Transverse colon (tissue), 4 donors: Measurements from ENCODE around the gene TPSAB1.

ENCODE experiments used
- EP300 ChIP-seq: sonication (generic); formaldehyde crosslinking; IDR thresholded peaks from one replicate; pipeline ENCODE4 v1.6.1; 2017; ENCODE audit warnings: antibody characterized with exemption, low read depth
- POLR2A ChIP-seq: fragments of 450-650 bp; IDR thresholded peaks from one replicate; pipeline ENCODE4 v1.6.1; 2016; ENCODE audit warnings: antibody characterized with exemption, mild to moderate bottlenecking, moderate library complexity
- POLR2AphosphoS5 ChIP-seq, 3 donors: sonication (generic); formaldehyde crosslinking; IDR thresholded peaks; one replicate each; pipeline ENCODE4 v1.6.1; 2016; ENCODE audit warnings: antibody characterized with exemption in 3 of 3
- TF ChIP-seq, protein P1 (sequence below), 5 experiments: fragments of 200-600 bp in 3 of 5; fragments of 450-650 bp in 2 of 5; sonication (generic) in 3 of 5; IDR thresholded peaks; 1 replicate in 2 of 5; 2 replicates in 3 of 5; pipeline ENCODE4 v1.5.1; 2016 to 2017; ENCODE audit warnings: antibody characterized with exemption in 5 of 5, inconsistent platforms in 3 of 5, mild to moderate bottlenecking in 2 of 5, moderate library complexity in 1 of 5

DNA sequence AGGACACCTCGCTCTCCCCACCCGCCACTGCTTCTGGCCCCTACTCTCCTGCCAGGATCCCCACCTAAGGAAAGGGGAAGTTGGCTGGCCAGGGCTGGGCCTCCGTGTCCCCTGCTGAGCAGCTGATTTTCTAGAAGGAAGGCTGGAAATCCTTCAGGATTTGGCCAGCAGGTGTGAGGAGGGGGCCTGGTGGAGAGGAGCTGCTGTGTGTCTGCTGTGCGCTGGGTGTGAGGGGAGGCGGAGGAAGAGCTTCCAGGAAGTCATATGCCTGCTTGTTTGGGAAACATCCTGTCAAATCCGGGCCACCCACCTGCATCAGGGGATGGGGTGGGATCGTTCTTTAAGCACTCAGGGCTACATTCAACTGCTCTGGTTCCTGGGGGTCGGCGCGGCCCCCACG, 44.0 kb upstream of the TPSAB1 start:
- TF ChIP-seq, protein P1, sequence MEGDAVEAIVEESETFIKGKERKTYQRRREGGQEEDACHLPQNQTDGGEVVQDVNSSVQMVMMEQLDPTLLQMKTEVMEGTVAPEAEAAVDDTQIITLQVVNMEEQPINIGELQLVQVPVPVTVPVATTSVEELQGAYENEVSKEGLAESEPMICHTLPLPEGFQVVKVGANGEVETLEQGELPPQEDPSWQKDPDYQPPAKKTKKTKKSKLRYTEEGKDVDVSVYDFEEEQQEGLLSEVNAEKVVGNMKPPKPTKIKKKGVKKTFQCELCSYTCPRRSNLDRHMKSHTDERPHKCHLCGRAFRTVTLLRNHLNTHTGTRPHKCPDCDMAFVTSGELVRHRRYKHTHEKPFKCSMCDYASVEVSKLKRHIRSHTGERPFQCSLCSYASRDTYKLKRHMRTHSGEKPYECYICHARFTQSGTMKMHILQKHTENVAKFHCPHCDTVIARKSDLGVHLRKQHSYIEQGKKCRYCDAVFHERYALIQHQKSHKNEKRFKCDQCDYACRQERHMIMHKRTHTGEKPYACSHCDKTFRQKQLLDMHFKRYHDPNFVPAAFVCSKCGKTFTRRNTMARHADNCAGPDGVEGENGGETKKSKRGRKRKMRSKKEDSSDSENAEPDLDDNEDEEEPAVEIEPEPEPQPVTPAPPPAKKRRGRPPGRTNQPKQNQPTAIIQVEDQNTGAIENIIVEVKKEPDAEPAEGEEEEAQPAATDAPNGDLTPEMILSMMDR (IDR thresholded peaks at IDR 0.05): no peak
- TF ChIP-seq POLR2AphosphoS5 (IDR thresholded peaks at IDR 0.05): no peak
- TF ChIP-seq POLR2A: no peak
- no peak for TF ChIP-seq EP300
